Occipital lobe (tissue), 2 donors: ENCODE data around the gene DUOXA1. TPM values are rescaled to one million over a fixed set of nuclear protein-coding genes. Genes with fewer than 3 reads are reported as not detected.
"Not testable (repeated sequence)": the region's sequence is repeated elsewhere in the genome, so short reads cannot be mapped to it uniquely, and the experiment has no call there.

Experiments
- DNase-seq: peaks from one replicate; lab custom pipeline; 2025; lab: John Stamatoyannopoulos, UW
- total RNA-seq: library from RNA; depleted of rRNA; stranded (reverse); fragments of >200 nt; gene quantifications from one replicate; pipeline ENCODE4 v1.2.3, GENCODE V29; 2014

Gene DUOXA1
- total RNA-seq, 1 donor from 2014 or later = 0.31 TPM

DNA sequence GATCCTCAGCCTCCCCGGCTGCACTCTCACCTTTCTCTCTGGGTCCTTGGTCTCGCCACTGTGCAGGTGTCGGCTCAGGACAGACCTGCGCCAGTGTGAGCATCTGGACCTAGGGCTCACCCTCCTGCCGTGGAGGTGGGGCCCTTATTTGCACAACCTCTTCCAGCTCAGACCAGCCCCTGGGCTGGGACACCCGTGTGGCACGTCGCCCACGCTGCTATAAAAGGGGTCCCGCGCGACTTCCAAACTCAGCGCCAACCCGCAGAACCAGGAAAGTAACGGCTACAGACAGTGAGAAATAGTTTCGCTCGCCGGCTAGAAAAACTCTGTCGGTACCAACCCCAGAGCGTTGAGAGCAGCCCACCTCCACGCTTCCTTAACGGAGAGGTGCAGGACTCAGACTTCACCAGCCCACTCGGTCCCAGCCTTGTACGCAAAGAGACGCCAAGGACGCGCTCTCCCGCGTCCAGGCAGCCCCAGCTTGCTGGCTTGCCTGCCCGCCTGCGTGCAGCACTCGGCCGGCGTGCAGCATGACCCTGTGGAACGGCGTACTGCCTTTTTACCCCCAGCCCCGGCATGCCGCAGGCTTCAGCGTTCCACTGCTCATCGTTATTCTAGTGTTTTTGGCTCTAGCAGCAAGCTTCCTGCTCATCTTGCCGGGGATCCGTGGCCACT lies 15.5 kb downstream of the DUOXA1 start, which contains the start of the genes DUOX2 and DUOXA2:
Gene DUOX2 (minus strand): TSS at position 97 of the 675 bp plus-strand sequence. CDS start 761 bp downstream, outside the sequence.
Gene DUOXA2 (plus strand): TSS at position 251 of the 675 bp plus-strand sequence. CDS start 280 bp downstream, at position 531.
- no peak for DNase-seq

DNA sequence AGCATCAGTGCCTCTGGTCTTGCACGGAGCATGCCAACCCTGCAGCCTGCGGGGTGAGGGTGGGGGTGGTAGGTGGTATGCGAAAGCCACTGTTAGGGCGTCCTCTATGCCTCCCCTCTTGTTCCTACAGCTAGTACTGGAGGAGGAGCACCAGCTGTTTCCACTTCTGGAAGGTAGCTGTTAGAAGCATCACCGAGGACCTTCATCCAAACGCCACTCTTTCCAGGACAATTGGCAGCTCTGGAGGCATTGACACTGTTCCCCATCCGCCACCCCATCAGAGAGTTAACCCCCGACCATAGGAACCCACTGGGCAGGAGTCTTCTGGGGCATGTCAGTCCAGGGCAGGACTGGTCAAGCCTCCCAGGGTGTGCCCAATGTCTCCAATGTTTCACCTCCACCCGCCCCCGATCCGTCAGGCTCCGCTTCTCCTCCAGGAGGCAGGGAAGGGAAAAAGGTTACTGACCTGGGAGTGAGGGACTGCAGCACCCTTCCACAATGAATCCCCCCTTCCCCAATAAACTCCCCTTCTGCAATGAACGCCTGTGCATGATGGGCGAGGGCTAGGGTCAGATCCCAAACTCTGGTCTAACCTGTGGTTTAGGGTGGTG lies 16.2 kb downstream of the DUOXA1 start:
- DNase-seq = no peak

DNA sequence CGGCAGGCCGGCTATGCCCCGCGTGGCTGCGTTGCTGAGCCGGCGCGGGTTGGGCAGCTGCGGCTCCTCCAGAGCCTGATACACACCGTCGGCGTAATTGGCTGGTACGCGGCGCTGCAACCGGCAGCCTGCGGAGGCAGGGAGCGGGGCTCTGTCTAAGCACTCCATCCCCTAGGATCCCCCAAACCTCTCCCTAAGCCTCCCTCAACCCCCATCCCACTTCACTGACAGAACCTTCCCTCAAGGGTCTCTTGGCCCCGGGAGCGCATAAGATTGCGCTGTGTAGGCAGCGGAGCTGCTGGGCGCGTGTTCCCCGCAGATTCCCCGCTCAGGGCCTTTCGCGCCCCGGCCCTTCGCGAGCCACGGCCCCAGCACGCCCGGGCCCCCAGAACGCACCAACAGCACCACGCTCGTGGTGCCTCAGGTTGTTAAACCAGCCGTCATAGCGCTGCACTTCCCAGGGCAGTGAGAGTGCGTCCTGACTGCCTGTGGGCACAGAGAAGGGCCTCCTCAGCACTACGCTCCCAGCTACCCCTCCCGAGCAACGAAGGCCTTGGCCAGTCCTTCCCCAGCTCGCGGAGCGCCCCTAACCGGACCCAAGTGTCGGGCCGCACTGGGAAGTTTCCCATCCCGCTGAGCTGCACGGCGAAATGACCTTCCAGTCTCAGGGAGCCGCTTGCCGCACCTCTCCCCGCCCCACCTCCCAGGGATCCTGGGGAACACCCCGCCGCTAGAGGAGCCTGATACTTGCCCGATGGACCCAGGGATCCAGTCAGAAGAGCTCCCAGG lies 16.9 kb downstream of the DUOXA1 start:
- no peak for DNase-seq

DNA sequence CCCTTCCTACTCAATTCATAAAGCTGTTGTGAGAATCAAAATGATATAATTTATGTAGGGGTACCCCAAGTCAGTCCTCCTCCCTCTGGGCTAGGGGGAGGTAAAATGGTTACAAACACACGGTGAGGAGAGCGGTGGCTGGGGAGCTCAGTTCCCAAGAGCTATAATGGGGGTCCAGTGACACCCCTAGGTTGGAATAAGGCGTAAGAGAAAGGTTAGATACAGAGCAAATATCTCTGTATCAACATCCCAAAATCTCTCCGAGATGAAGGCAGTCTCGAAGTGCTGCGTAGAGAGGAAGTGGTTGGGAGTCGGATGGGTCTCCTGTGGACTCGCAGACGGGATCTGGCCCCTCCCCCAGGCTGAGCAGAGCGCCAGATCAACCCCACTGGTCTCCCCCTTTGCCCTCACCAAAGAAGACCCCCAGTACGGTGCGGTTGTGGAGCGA lies 17.5 kb downstream of the DUOXA1 start:
- no peak for DNase-seq

DNA sequence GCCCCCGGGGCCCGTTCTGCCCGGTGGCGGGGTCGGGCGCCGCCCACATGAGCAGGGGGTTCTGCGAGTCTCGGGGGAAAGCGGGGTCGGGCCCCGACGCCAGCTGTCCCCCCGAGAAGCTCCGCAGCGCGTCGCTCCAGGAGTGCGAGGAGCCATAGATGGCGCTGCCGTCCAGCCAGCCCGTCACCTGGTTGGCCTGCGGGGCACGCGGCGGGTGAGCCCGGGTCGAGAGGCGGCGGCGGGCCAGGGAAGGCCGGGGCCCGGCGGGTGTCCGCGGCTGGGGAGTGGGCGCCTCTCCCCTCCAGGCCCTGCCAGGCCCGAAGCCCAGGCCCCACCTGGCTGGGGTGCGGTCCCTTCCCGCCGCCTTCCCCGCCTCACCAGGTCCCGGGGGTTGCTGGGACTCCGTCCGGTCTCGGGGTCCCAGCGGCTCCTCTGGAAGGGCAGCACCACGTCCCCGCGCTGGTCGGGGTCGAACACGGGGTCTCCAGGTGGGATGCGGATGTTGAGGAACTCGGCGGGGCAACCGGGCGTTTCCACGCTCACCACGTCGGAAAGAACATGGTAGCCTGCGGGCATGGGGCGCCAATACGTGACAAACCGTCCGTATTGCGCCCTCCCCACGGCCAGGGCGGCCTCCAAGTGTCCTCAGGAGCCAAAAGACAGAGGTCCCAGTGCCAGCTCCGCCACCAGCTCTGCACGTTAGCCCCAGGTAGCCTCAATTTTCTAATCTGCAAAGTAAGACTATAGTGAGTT lies 18.1 kb downstream of the DUOXA1 start:
- no peak for DNase-seq

DNA sequence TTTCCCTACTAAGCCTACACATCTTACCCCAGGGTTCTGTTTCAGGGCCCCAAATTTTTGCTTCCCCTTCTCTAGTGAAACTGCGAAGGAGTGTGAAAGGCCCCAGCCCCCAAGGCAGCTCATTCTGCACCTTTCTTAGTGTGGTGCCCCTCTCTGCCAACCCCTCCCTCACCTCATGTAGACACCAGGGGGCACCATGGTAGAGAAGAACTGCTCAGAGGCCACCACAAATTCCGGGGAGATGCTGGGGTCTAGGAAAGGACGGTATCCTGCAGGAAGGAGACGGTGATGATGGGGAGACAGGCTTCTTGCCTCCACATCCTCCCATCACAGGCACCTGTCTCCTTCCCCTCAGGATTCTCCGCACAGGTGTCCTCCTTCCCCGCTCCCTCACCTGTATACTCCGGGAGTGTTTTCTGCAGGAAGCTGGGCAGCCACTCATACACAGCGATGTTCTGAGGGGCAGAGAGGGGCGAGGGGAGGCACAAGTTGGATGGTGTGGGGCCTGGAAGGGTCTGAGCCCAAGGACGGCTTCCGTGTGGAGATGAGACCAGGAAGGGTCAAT lies 19.3 kb downstream of the DUOXA1 start:
- no peak for DNase-seq

DNA sequence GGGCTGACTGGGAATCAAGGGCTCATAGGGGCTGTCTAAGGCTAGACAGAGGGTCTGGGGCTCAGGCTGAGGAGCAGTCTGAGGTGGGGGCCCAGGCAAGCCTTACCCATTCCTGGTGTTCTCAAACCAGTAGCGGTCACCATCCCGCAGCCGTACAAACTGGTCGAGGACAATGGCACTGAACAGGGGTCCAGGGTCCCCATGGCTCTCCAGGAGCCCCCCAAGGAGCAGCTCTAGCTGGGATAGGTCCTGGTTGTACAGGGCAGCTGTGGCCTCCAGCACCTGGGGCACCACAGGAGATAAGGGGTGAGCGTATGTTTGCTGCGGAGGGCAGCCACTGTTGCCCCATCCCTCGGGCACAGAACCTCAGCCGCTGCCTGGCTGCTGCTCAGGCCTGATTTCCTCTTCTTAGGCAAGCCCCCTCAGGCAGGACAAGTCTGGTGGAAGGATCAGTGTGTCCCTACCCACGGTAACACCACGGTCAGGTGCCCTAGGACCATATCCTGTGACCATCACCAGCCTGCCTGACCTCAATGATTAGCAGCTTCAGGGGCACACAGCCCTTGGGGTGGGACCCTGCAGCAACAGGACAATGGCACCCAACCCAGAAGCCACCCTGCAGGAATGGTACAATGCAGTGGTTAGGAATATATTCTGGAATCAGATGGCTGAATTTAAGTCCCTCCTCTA lies 21.6 kb downstream of the DUOXA1 start:
- no peak for DNase-seq

DNA sequence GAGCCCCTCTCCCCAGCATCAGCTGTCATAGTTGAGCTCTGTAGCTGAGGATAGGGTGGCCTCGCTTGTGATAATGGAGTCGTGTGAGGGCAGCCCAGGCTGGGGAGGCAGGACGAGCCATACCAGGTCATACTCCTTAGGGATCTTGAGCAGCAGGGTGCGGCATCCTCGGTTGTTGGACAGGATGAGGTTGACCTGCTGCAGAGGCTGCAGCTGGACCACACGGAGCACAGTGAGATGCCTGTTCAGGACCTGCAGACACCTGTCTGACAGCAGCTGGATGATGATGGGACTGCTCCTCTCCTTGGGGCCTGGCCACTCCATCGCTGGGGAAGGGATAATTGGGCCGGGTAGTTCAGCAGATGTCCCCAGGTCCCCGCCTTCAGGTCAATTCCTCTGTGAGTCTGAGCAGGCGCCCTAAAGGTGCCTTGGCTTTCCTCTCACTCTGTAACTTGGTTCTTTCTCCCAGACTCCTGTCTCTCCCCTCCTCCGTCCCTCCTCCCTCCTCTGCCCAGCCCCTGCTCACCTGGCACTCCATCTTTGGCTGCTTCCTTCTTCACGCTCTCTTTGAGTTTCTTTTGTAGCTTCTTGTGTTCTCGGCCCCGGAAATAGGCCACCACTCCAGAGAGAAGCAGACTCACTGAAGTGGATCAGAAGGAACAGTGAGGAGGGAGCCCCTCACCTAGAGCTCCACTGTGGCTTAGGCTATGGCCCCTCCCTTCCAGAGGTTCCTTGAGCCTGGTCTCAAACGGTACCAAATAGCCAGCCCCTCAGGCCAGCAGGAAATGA lies 23.5 kb downstream of the DUOXA1 start:
- no peak for DNase-seq

DNA sequence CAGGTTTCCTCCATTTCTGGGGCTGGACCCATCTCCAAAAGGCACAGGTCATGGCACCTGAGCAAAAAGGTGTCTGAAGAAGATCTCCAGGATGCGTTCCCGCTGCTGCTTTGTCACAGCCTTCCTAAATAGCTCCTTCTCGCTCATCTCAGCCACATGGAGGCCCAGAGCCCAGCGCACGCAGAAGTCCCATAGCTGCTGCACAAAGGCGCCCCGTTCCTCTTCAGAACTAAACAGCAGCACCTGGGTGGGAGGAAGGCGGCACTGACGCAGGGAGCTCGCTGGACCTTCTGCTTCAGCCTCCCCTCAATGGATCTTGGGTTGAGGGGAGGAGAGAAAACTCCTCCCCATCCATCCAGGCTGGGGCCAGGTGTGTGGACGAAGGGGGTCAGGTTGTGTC lies 24.1 kb downstream of the DUOXA1 start:
- no peak for DNase-seq

DNA sequence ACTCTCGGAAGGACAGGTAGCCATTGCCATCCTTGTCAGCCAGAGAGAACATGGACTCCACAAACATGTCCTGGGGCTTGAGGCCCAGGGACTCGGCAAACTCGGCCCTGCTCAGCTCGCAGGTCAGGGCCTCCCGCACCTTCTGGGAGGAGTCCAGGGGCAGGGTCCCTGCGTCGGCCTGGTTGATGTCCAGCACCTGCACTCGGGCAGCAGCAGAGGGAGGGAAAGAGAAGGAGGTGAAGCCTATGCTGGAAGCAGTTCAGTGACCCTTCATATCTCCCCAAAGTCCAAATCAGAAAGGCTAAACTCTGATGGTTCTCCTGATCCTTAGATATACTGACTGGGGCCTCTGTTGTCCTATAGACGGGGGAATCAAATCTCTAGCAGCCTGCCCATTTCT lies 25.5 kb downstream of the DUOXA1 start:
- not testable (repeated sequence) for DNase-seq

DNA sequence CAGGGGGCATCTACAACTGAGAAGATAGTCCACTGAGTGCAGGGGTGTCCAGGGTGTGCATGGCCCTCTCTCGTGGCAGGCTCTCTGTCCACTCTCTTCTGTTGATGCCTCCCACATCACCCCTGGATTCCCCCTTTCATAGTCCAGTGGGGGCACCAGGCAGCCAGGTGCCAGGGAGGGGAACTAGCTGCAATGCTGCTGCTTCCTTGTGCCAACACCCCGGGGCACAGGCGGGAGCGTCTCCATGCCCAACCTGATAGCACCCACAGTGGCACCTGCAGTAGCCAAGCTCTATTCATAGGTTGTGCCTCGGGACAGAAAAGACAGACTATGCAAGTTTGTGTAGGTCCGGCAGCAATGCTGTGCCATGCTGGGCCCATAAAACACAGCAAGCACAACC lies 27.5 kb downstream of the DUOXA1 start:
- no peak for DNase-seq

DNA sequence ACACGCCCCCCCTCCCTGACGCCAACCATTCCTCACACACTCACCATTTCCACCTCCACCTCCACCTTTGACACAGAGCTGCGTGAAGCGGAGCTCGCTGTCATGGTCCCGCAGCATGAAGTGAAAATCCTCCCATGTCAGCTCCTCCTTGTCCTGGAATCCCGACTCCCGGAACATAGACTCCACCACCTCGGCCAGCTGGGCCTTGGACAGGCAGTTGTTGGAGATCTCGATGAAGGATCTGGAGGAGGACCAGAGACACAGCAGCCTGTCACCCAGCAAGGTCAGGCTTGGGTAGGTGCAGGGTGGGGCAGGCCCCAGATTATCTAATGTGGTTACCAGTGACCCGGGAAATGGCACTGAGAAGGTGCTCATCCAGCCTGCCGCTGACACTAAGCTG lies 27.9 kb downstream of the DUOXA1 start:
- DNase-seq = no peak

DNA sequence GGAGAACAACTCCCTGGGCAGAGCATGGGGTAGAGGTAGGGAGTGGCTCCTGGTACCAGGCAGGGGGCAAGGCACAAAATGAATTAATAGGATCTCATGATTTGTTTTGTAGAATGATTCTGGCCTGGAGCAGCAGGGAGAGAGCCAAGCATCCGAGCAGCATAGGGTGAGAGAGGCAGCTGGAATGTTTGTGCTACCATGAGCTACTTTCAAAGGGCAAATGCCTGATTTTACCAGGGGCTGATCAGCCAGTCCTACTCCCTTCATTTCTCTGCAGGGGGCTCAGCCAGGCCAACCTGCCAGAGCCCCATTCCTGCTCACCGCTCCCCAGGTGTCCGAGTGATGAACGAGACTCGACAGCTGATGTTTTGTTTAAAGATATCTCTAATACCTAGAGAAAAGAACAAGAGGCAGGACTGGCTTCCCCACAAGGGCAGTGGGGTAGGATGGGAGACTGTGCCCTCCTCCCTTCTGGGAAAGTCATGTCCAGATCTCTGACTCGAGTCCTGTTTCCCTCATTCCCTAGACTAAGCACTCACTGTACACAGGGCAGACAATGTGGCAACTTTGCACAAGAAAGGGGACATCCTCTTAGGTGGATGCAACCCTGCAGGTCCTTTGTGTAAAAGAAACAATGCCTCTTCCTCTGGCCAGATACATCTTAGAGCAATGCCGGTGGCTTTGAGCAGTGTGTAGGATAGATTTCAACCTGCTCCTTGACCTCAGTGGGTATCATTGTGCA lies 28.6 kb downstream of the DUOXA1 start:
- no peak for DNase-seq

DNA sequence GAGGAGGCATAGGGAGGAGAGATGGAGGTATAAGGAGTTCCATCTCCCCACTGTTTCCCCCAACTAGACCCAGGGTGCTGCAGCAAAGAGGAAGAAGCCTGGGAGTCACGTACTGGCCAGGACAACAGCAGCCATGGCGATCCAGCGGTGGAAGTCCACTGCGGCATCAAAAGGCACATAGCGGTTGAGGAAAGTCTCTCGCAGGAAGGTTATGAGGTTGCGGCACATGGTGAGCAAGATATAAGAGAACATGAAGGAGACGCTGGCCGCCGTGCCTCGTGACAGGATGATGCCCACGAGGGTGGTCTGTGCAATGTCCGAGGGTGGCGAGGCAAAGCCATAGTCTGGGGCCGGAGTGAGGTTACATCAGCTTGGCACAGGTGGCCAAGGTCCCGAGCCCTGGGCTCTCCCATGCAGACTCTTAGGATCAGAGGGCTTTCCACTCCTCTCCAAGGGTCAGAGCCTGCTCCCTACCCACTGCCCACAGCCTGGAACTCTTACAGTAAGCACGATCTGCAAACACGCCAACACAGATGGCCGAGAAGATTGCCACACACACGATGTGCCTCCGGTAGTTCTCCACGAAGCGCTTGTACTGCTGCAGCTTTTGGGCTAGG lies 30.0 kb downstream of the DUOXA1 start:
- no peak for DNase-seq

DNA sequence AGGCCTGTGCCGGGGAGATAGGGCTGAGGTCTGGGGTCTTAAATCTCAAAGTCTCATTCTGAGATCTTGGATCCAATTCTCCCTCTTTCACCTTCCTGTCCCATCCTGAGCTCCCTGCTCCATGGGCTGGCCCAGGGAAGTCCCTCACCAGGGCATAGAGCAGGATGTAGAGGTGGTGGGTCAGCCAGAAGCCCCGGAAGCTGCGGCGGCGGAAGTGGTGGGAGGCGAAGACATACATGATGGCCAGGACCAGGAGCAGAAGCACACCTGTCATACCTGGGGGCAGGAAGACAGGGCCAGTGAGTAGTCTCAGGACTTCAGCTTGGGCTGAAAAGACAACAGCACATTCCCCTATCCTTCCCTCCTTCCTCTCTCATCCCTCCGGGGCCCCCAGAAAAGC lies 32.2 kb downstream of the DUOXA1 start:
- no peak for DNase-seq

DNA sequence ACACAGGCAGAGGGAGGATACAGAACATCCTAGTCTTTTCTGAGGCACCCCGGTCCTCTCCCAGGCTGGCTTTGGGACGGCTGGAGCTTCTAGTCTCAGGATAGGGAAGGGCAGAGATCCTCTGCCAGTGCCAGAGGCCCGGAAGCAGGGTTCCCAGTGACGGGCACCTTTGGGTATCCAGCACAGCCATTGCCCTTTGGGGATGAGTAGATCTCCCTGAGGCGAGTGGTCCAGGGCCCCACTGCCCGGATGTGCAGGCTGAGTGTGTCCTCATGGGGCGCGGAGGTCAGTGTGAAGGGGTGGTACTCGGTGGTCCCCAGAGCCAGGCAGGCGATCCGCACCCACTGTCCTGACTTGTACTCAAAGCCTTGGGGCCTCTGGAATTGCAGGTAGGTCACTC lies 34.0 kb downstream of the DUOXA1 start:
- no peak for DNase-seq

DNA sequence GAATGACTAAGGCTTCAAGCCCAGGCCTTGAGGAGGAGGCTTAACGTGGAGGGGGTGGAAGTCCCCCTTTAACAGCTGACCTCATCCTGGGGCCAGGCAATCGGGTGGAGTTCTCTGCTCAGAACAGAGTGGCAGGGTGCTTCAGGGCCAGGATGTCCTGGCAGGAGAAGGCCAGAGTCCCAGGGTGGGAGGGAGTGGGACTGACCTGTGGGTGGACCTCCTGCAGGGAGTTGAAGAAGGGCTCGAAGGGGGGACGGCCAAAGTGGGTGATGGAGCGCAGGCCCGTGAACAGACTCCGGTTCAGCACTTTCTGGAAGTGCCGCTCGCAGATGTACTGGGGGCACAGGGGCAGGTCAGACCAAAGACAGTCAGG lies 35.3 kb downstream of the DUOXA1 start:
- no peak for DNase-seq

DNA sequence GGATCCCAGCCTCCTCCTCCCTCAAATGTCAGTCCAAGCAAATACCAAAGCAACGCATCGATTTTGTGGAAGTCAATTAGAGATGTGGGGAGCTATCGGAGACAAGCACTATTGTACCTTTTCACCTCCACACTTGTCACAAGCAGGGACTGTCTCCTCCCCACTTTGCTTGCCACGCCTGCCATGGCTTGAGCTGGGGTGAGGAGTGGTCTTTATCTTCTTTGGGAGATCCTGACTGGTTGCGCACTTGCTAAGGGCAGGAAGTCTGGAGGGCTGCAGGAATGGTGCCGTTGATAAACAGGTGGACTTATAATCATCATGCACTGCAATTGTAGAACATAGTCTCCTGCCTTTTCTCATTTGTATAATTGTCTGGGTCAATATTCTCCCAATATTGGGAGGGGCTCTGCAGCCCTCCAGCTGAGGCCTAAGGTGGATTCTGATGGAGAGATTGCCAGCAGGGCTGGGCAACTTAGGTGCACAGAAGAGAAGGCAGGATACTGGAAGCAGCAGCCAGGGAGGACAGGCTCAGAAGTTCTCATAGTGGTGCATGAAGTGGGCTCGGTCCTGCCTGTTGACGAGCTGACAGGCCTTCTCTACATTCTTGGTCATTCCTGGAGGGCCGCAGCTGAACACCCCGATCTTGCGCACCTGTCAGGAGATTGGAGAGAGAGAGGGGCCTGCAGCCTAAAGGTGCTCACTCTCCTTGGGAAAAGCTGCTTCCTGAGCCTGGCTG lies 35.9 kb downstream of the DUOXA1 start:
- no peak for DNase-seq
